HG02678 (cell line): ENCODE results near the gene PCDHA12.
"Not testable (repeated sequence)": the region's sequence is repeated elsewhere in the genome, so short reads cannot be mapped to it uniquely, and the experiment has no call there.

Experiments used
- ATAC-seq: cut with Tn5 transposase; IDR thresholded peaks from one replicate; pipeline ENCODE4 v1.9.1; 2021; ENCODE audit warnings: mild to moderate bottlenecking, moderate library complexity; ENCODE audit not compliant: unreplicated experiment

The PCDHA12 gene, protein sequence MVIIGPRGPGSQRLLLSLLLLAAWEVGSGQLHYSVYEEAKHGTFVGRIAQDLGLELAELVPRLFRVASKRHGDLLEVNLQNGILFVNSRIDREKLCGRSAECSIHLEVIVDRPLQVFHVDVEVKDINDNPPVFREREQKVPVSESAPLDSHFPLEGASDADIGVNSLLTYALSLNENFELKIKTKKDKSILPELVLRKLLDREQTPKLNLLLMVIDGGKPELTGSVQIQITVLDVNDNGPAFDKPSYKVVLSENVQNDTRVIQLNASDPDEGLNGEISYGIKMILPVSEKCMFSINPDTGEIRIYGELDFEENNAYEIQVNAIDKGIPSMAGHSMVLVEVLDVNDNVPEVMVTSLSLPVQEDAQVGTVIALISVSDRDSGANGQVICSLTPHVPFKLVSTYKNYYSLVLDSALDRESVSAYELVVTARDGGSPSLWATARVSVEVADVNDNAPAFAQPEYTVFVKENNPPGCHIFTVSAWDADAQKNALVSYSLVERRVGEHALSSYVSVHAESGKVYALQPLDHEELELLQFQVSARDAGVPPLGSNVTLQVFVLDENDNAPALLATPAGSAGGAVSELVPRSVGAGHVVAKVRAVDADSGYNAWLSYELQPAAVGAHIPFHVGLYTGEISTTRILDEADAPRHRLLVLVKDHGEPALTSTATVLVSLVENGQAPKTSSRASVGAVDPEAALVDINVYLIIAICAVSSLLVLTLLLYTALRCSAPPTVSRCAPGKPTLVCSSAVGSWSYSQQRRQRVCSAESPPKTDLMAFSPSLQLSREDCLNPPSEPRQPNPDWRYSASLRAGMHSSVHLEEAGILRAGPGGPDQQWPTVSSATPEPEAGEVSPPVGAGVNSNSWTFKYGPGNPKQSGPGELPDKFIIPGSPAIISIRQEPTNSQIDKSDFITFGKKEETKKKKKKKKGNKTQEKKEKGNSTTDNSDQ

GRCh38 chr5:140875085-140876065, at the start of gene PCDHA12:
Gene PCDHA12 (plus strand): TSS chr5:140875308. CDS start chr5:140875473, 165 bp downstream.
- ATAC-seq, result no peak

GRCh38 chr5:140827704-140828361, 47.3 kb upstream of the PCDHA12 start, which contains the start of gene PCDHA6:
Gene PCDHA6 (plus strand): TSS chr5:140827960. CDS start chr5:140828092, 132 bp downstream.
- no peak for ATAC-seq

GRCh38 chr5:140828362-140828737, 46.8 kb upstream of the PCDHA12 start:
- ATAC-seq, result no peak

DNA sequence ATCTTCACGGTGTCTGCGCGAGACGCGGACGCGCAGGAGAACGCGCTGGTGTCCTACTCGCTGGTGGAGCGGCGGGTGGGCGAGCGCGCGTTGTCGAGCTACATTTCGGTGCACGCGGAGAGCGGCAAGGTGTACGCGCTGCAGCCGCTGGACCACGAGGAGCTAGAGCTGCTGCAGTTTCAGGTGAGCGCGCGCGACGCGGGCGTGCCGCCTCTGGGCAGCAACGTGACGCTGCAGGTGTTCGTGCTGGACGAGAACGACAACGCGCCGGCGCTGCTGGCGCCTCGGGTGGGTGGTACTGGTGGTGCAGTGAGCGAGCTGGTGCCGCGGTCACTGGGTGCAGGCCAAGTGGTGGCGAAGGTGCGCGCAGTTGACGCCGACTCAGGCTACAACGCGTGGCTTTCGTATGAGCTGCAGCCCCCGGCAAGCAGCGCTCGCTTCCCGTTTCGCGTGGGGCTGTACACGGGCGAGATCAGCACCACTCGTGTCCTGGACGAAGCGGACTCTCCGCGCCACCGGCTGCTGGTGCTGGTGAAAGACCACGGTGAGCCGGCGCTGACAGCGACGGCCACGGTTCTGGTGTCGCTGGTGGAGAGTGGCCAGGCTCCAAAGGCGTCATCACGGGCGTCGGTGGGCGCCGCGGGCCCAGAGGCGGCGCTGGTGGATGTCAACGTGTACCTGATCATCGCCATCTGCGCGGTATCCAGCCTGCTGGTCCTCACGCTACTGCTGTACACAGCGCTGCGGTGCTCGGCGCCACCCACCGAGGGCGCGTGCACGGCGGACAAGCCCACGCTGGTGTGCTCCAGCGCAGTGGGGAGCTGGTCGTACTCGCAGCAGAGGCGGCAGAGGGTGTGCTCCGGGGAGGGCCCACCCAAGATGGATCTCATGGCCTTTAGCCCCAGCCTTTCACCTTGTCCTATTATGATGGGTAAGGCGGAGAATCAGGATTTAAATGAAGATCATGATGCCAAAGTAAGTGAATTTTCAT, 45.3 kb upstream of the PCDHA12 start:
- not testable (repeated sequence) for ATAC-seq

DNA sequence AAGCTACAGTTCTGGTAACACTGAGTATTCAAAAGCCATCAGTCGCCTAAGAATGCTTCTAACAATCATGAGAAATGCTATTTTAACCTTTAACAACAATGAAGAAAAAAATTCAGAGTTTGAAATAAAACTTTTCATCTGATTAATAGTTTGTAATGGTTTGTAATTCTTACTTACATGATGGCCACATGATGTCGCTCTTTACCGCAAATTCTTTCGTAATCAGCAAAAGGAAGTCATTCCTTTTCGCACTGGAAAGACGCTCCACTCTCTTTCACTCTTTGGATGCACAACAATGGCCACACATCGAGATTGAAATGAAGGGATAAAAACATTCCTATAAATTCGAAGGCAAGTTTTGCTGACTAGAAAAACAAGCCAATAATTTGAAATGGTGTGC, 41.1 kb upstream of the PCDHA12 start, which contains the start of gene PCDHA7:
Gene PCDHA7 (plus strand): TSS at position 277 of the 400 bp plus-strand sequence. CDS start 115 bp downstream, at position 392.
- no peak for ATAC-seq

- not testable (repeated sequence) for ATAC-seq
Measured at GRCh38 chr5:140834439-140835008, 40.6 kb upstream of the PCDHA12 start.

- ATAC-seq, result no peak
Measured at GRCh38 chr5:140835622-140836510, 39.2 kb upstream of the PCDHA12 start.

GRCh38 chr5:140840978-140841962, 33.8 kb upstream of the PCDHA12 start, which contains the start of gene PCDHA8:
Gene PCDHA8 (plus strand): TSS chr5:140841187. CDS start chr5:140841322, 135 bp downstream.
- ATAC-seq, result no peak

DNA sequence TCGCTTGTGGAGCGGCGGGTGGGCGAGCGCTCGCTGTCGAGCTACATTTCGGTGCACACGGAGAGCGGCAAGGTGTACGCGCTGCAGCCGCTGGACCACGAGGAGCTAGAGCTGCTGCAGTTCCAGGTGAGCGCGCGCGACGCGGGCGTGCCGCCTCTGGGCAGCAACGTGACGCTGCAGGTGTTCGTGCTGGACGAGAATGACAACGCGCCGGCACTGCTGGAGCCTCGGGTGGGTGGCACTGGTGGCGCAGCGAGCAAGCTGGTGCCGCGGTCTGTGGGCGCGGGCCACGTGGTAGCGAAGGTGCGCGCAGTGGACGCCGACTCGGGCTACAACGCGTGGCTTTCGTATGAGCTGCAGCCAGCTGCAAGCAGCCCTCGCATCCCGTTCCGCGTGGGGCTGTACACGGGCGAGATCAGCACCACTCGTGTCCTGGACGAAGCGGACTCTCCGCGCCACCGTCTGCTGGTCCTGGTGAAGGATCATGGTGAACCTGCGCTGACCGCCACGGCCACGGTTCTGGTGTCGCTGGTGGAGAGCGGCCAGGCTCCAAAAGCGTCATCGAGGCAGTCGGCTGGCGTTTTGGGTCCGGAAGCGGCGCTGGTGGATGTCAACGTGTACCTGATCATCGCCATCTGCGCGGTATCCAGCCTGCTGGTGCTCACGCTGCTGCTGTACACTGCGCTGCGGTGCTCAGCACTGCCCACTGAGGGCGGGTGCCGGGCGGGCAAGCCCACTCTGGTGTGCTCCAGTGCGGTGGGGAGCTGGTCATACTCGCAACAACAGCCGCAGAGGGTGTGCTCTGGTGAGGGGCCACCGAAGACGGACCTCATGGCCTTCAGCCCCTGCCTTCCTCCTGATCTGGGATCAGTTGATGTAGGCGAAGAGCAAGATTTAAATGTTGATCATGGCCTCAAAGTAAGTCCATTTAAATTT, 32.0 kb upstream of the PCDHA12 start:
- ATAC-seq, result no peak

DNA sequence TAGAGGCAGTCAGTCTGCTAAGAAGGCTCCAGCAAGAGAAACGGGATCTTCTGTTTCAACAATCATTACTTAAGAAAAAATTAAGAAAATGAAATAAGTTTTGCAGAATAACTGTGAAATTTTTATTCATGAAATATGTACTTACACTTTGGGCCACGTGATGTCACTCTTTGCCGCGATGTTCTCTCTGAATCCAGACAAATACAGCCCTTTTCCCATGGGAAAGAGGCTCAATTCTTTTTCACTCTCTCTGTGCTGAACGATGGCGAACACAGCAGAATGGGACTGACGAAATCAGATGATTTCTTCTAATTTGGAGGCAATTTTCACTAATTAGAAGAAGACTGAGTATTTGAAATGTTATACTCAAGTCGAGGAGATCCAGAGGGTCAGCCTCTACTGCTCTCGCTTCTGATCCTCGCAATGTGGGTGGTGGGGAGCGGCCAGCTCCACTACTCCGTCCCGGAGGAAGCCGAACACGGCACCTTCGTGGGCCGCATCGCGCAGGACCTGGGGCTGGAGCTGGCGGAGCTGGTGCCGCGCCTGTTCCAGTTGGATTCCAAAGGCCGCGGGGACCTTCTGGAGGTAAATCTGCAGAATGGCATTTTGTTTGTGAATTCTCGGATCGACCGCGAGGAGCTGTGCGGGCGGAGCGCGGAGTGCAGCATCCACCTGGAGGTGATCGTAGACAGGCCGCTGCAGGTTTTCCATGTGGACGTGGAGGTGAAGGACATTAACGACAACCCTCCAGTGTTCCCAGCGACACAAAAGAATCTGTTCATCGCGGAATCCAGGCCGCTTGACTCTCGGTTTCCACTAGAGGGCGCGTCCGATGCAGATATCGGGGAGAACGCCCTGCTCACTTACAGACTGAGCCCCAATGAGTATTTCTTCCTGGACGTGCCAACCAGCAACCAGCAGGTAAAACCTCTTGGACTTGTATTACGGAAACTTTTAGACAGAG, 26.7 kb upstream of the PCDHA12 start, which contains the start of gene PCDHA9:
Gene PCDHA9 (plus strand): TSS at position 244 of the 964 bp plus-strand sequence. CDS start 114 bp downstream, at position 358.
- ATAC-seq, result not testable (repeated sequence)

GRCh38 chr5:140849831-140850634, 25.1 kb upstream of the PCDHA12 start:
- not testable (repeated sequence) for ATAC-seq
